PC-3 (cell line): Measurements from ENCODE around the gene RAB8A.
"Not testable (repeated sequence)": the region's sequence is repeated elsewhere in the genome, so short reads cannot be mapped to it uniquely, and the experiment has no call there.

ENCODE experiments used
- EZH2 ChIP-seq: fragments of 300-600 bp; sonication (generic); IDR thresholded peaks from one replicate; pipeline ENCODE4 v1.6.1; 2017; ENCODE audit warnings: antibody characterized with exemption, mild to moderate bottlenecking, low read length; ENCODE audit not compliant: unreplicated experiment
- EZH2phosphoT487 ChIP-seq: fragments of 300-600 bp; sonication (generic); IDR thresholded peaks from 2 replicates; pipeline ENCODE4 v1.6.1; 2018; ENCODE audit warnings: mild to moderate bottlenecking, antibody characterized with exemption, low read length, borderline replicate concordance
- TF ChIP-seq, protein P1 (sequence below): fragments of 300-600 bp; sonication (generic); conservative IDR thresholded peaks from 2 replicates; pipeline ENCODE4 v1.5.1; 2017; ENCODE audit warnings: antibody characterized with exemption, low read depth, mild to moderate bottlenecking, low read length

DNA sequence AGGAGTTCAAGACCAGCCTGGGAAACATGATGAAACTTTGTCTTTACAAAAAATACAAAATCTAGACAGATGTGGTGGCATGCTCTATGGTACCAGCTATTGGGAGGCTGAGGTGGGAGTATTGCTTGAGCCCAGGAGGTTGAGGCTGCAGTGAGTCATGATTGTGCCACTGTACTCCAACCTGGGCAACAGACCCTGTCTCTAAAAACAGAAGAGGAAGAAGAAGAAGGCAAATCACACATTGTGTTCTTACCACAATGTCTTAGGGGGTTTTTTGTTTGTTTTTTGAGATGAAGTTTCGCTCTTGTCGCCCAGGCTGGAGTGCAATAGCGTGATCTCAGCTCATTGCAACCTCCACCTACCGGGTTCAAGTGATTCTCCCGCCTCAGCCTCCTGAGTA lies 67.2 kb downstream of the RAB8A start:
- TF ChIP-seq, protein P1, sequence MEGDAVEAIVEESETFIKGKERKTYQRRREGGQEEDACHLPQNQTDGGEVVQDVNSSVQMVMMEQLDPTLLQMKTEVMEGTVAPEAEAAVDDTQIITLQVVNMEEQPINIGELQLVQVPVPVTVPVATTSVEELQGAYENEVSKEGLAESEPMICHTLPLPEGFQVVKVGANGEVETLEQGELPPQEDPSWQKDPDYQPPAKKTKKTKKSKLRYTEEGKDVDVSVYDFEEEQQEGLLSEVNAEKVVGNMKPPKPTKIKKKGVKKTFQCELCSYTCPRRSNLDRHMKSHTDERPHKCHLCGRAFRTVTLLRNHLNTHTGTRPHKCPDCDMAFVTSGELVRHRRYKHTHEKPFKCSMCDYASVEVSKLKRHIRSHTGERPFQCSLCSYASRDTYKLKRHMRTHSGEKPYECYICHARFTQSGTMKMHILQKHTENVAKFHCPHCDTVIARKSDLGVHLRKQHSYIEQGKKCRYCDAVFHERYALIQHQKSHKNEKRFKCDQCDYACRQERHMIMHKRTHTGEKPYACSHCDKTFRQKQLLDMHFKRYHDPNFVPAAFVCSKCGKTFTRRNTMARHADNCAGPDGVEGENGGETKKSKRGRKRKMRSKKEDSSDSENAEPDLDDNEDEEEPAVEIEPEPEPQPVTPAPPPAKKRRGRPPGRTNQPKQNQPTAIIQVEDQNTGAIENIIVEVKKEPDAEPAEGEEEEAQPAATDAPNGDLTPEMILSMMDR, result not testable (repeated sequence)
- not testable (repeated sequence) for TF ChIP-seq EZH2phosphoT487, EZH2
